Measurements from ENCODE around the gene ASAP2. TPM values are rescaled to one million over a fixed set of nuclear protein-coding genes. Genes with fewer than 3 reads are reported as not detected.
A peak's percentile ranks its signal among the peaks of the same experiment; 100 is the strongest.
"Not testable (repeated sequence)": the region's sequence is repeated elsewhere in the genome, so short reads cannot be mapped to it uniquely, and the experiment has no call there.

ASAP2 gene
- total and polyA plus RNA-seq, 5 donors = 9.2 to 19.7 (median 15.2) TPM

- intact Hi-C loops (cut with DNase I) = no loop called here
- DNase-seq = peak in 1 of 3 donors; percentile 45
- Histone ChIP-seq H3K27me3 (ENCODE audit: control insufficient read depth, insufficient read depth) (no peaks in the 10 kb centered on the region), H3K4me1 (ENCODE audit: control insufficient read depth, insufficient read depth, low read length) (peaks cover 9% of the 10 kb centered on the region), H3K4me3 (ENCODE audit: low read length) (no peak overlapping the region), H3K9me3 (ENCODE audit: control insufficient read depth, low read length) (no peaks in the 10 kb centered on the region), H3K27ac (ENCODE audit: low read length) (no peak overlapping the region)
- no peak for ATAC-seq
- WGBS = 81% methylated on average over 11 of the region's 11 CpGs
These were observed 181.6 kb downstream of the ASAP2 start for GRCh38 chr2:9388199-9388681.

GRCh38 chr2:9388950-9389911 is 182.6 kb downstream of the ASAP2 start:
- Histone ChIP-seq H3K27ac (ENCODE audit: low read length) (no peak overlapping the region), H3K9me3 (ENCODE audit: control insufficient read depth, low read length) (no peaks in the 10 kb centered on the region), H3K4me1 (ENCODE audit: control insufficient read depth, insufficient read depth, low read length) (peaks cover 9% of the 10 kb centered on the region), H3K27me3 (ENCODE audit: control insufficient read depth, insufficient read depth) (no peaks in the 10 kb centered on the region), H3K4me3 (ENCODE audit: low read length) (no peak overlapping the region)
- WGBS = 88% methylated on average over 28 of the region's 28 CpGs
- DNase-seq (no peak), ATAC-seq (no peak)
- intact Hi-C loops (cut with DNase I) = no loop called here

GRCh38 chr2:9390151-9390850 is 183.7 kb downstream of the ASAP2 start:
- H3K4me1 ChIP-seq (ENCODE audit: control insufficient read depth, insufficient read depth, low read length) = peaks cover 9% of the 10 kb centered on the region
- intact Hi-C loops (cut with DNase I) = no loop called here
- H3K9me3 ChIP-seq (ENCODE audit: control insufficient read depth, low read length) = no peaks in the 10 kb centered on the region
- ATAC-seq (no peak), DNase-seq (no peak)
- no peaks in the 10 kb centered on the region for H3K27me3 ChIP-seq (ENCODE audit: control insufficient read depth, insufficient read depth)
- no peak overlapping the region for H3K4me3 ChIP-seq (ENCODE audit: low read length)
- 91% methylated on average over 7 of the region's 7 CpGs for WGBS
- H3K27ac ChIP-seq (ENCODE audit: low read length) = no peak overlapping the region

- whole genome bisulfite sequencing = 90% methylated on average over 19 of the region's 19 CpGs
- intact Hi-C loops (cut with DNase I) = no loop called here
- no peak overlapping the region for H3K27ac ChIP-seq (ENCODE audit: low read length)
- H3K9me3 ChIP-seq (ENCODE audit: control insufficient read depth, low read length) = no peaks in the 10 kb centered on the region
- DNase-seq = no peak
- no peak overlapping the region for H3K4me3 ChIP-seq (ENCODE audit: low read length)
- no peak for ATAC-seq
- H3K27me3 ChIP-seq (ENCODE audit: control insufficient read depth, insufficient read depth) = no peaks in the 10 kb centered on the region
- peaks cover 9% of the 10 kb centered on the region for H3K4me1 ChIP-seq (ENCODE audit: control insufficient read depth, insufficient read depth, low read length)
These were observed 184.4 kb downstream of the ASAP2 start for GRCh38 chr2:9390991-9391390.

GRCh38 chr2:9391961-9392720 is 185.5 kb downstream of the ASAP2 start:
- peak overlapping the region; percentile 68 for H3K27ac ChIP-seq (ENCODE audit: low read length)

GRCh38 chr2:9392898-9393765 is 186.5 kb downstream of the ASAP2 start:
- H3K27me3 ChIP-seq (ENCODE audit: control insufficient read depth, insufficient read depth) = no peaks in the 10 kb centered on the region
- H3K4me1 ChIP-seq (ENCODE audit: control insufficient read depth, insufficient read depth, low read length) = peaks cover 5% of the 10 kb centered on the region
- intact Hi-C loops (cut with DNase I) = no loop called here
- peak overlapping the region; percentile 68 for H3K27ac ChIP-seq (ENCODE audit: low read length)
- peak; percentile 58 to 81 (median 70) for DNase-seq
- ATAC-seq = peak; percentile 53 to 71
- no peak overlapping the region for H3K4me3 ChIP-seq (ENCODE audit: low read length)
- WGBS = 50% methylated on average over 28 of the region's 28 CpGs
- no peaks in the 10 kb centered on the region for H3K9me3 ChIP-seq (ENCODE audit: control insufficient read depth, low read length)

More at GRCh38 chr2:9391961-9392720, 185.5 kb downstream of the ASAP2 start:
- intact Hi-C loops (cut with DNase I) = no loop called here
- H3K27me3 ChIP-seq (ENCODE audit: control insufficient read depth, insufficient read depth) = no peaks in the 10 kb centered on the region
- H3K4me3 ChIP-seq (ENCODE audit: low read length) = no peak overlapping the region
- no peaks in the 10 kb centered on the region for H3K9me3 ChIP-seq (ENCODE audit: control insufficient read depth, low read length)
- WGBS = 77% methylated on average over 13 of the region's 13 CpGs
- DNase-seq = no peak
- peaks cover 5% of the 10 kb centered on the region for H3K4me1 ChIP-seq (ENCODE audit: control insufficient read depth, insufficient read depth, low read length)
- no peak for ATAC-seq

GRCh38 chr2:9394816-9395215 is 188.2 kb downstream of the ASAP2 start:
- ATAC-seq (no peak), DNase-seq (no peak)
- H3K27me3 ChIP-seq (ENCODE audit: control insufficient read depth, insufficient read depth) = no peaks in the 10 kb centered on the region
- no peaks in the 10 kb centered on the region for H3K9me3 ChIP-seq (ENCODE audit: control insufficient read depth, low read length)
- intact Hi-C loops (cut with DNase I) = no loop called here
- H3K4me3 ChIP-seq (ENCODE audit: low read length) = no peak overlapping the region
- no peak overlapping the region for H3K27ac ChIP-seq (ENCODE audit: low read length)
- 90% methylated on average over 15 of the region's 15 CpGs for WGBS
- peaks cover 5% of the 10 kb centered on the region for H3K4me1 ChIP-seq (ENCODE audit: control insufficient read depth, insufficient read depth, low read length)

GRCh38 chr2:9397201-9397600 is 190.6 kb downstream of the ASAP2 start:
- Histone ChIP-seq H3K27ac (ENCODE audit: low read length) (no peak overlapping the region), H3K9me3 (ENCODE audit: control insufficient read depth, low read length) (no peaks in the 10 kb centered on the region), H3K4me1 (ENCODE audit: control insufficient read depth, insufficient read depth, low read length) (peaks cover 5% of the 10 kb centered on the region), H3K4me3 (ENCODE audit: low read length) (no peak overlapping the region), H3K27me3 (ENCODE audit: control insufficient read depth, insufficient read depth) (no peaks in the 10 kb centered on the region)
- ATAC-seq (no peak), DNase-seq (no peak)
- WGBS = 95% methylated on average over 14 of the region's 14 CpGs
- intact Hi-C loops (cut with DNase I) = no loop called here

GRCh38 chr2:9398251-9398650 is 191.6 kb downstream of the ASAP2 start:
- WGBS = 96% methylated on average over 11 of the region's 11 CpGs
- H3K9me3 ChIP-seq (ENCODE audit: control insufficient read depth, low read length); H3K4me1 ChIP-seq (ENCODE audit: control insufficient read depth, insufficient read depth, low read length); H3K4me3 ChIP-seq (ENCODE audit: low read length); ATAC-seq; H3K27ac ChIP-seq (ENCODE audit: low read length); intact Hi-C loops (cut with DNase I); H3K27me3 ChIP-seq (ENCODE audit: control insufficient read depth, insufficient read depth); DNase-seq: not testable (repeated sequence)
